ENCODE results near the gene GNA14. TPM values are rescaled to one million over a fixed set of nuclear protein-coding genes. Genes with fewer than 3 reads are reported as not detected.

The GNA14 gene
- total RNA-seq, 2 donors from 2014 or later, result 0.62 to 8.0 TPM

DNA sequence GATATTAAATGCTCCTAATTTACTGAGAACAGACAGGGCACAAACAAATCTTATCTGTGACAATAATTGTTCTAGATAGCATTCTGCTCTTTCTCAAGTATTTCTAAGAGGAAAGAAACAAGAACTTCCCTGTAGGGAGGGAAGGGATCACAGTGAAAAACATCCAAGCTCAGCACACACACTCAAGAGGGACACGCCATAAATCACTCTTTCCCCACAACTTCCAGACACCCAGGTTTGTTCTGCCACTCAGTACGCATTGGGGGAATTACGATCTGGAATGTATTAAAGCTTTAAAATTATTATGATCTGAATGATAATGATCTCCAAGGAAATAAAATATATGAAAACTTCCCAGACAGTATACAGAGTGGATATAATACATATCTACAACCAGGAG lies 221.4 kb downstream of the GNA14 start:
- Mint-ChIP-seq H3K27ac (no peak overlapping the region), H3K4me1 (peaks cover 1% of the 10 kb centered on the region), H3K9me3 (no peaks in the 10 kb centered on the region), H3K36me3 (ENCODE audit: low read depth) (no peaks in the 10 kb centered on the region), H3K4me3 (no peak overlapping the region), H3K27me3 (ENCODE audit: insufficient read depth) (no peaks in the 10 kb centered on the region)
- H3K4me1 ChIP-seq (ENCODE audit: control insufficient read depth, insufficient read depth, low read length), result no peaks in the 10 kb centered on the region
- no peak for DNase-seq
- H3K27ac ChIP-seq (ENCODE audit: low read depth, low read length), result no peak overlapping the region
- no peak overlapping the region for H3K4me3 ChIP-seq (ENCODE audit: low read length)
- H3K27me3 ChIP-seq (ENCODE audit: control insufficient read depth, insufficient read depth, low read length, poor library complexity, severe bottlenecking), result no peaks in the 10 kb centered on the region
- H3K36me3 ChIP-seq (ENCODE audit: control insufficient read depth, insufficient read depth, low read length), result no peaks in the 10 kb centered on the region
- TF ChIP-seq, protein P1, sequence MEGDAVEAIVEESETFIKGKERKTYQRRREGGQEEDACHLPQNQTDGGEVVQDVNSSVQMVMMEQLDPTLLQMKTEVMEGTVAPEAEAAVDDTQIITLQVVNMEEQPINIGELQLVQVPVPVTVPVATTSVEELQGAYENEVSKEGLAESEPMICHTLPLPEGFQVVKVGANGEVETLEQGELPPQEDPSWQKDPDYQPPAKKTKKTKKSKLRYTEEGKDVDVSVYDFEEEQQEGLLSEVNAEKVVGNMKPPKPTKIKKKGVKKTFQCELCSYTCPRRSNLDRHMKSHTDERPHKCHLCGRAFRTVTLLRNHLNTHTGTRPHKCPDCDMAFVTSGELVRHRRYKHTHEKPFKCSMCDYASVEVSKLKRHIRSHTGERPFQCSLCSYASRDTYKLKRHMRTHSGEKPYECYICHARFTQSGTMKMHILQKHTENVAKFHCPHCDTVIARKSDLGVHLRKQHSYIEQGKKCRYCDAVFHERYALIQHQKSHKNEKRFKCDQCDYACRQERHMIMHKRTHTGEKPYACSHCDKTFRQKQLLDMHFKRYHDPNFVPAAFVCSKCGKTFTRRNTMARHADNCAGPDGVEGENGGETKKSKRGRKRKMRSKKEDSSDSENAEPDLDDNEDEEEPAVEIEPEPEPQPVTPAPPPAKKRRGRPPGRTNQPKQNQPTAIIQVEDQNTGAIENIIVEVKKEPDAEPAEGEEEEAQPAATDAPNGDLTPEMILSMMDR (conservative IDR thresholded peaks at IDR 0.05), result no peak
- 84% methylated on average over 2 of the region's 3 CpGs; no CpG with 5 or more reads in 1 of the 2 experiments for whole genome bisulfite sequencing, 2 experiments (ENCODE audit: insufficient coverage in 1 of 2, insufficient read length in 1 of 2)
- H3K9ac ChIP-seq (ENCODE audit: extremely low read depth, low read length, poor library complexity, severe bottlenecking), result no peak overlapping the region
- no peaks in the 10 kb centered on the region for H3K9me3 ChIP-seq (ENCODE audit: control insufficient read depth, low read length)

DNA sequence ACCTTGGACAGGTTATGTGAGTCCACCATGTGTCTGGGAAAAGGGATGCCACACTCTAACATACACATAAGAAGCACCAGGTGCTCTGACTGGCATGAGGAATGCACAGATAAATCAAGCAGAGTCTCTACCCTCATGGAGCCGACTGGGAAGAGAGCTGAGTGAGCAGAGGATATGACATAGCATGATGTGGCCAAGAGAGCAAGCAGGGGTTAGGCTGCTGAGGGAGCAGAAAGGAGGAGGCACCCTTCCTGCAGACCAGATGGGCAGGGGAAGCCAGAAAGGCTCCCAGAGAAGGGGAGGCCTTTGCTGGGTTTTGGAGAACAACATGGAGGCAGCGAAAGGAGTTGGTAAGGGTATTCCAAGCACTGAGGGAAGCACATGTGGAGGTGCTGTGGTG lies 223.1 kb downstream of the GNA14 start:
- DNase-seq, result no peak
- Mint-ChIP-seq H3K4me3 (no peak overlapping the region), H3K36me3 (ENCODE audit: low read depth) (no peaks in the 10 kb centered on the region), H3K4me1 (peaks cover 1% of the 10 kb centered on the region), H3K27ac (no peak overlapping the region), H3K9me3 (no peaks in the 10 kb centered on the region), H3K27me3 (ENCODE audit: insufficient read depth) (no peaks in the 10 kb centered on the region)
- H3K4me3 ChIP-seq (ENCODE audit: low read length), result no peak overlapping the region
- TF ChIP-seq, protein P1 (conservative IDR thresholded peaks at IDR 0.05), result no peak
- H3K9ac ChIP-seq (ENCODE audit: extremely low read depth, low read length, poor library complexity, severe bottlenecking), result no peak overlapping the region
- WGBS, 2 experiments (ENCODE audit: insufficient coverage in 1 of 2, insufficient read length in 1 of 2), result 90 to 93% methylated on average over 2 of the region's 2 CpGs
- no peaks in the 10 kb centered on the region for H3K36me3 ChIP-seq (ENCODE audit: control insufficient read depth, insufficient read depth, low read length)
- no peaks in the 10 kb centered on the region for H3K9me3 ChIP-seq (ENCODE audit: control insufficient read depth, low read length)
- H3K27ac ChIP-seq (ENCODE audit: low read depth, low read length), result no peak overlapping the region
- no peaks in the 10 kb centered on the region for H3K4me1 ChIP-seq (ENCODE audit: control insufficient read depth, insufficient read depth, low read length)
- no peaks in the 10 kb centered on the region for H3K27me3 ChIP-seq (ENCODE audit: control insufficient read depth, insufficient read depth, low read length, poor library complexity, severe bottlenecking)

DNA sequence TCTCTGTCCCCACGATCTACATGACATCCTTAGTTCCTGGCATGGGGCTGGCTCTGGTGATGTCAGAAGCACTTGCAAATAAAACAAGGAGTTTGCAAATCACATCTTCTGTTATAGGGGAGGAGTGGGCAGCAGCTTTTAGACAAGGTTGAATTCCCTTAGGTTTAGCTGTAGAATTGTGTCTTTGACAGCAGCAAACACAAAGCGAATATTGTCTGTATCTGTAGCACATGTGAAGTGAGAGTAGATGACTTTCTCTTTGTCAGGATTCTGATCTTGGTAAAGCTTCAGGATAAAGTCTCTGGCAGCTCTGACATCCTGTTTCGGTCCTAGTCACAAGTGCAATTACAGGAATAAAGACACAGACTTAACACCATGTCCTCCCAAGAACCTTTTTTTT lies 224.3 kb downstream of the GNA14 start:
- Mint-ChIP-seq H3K4me3 (no peak overlapping the region), H3K27ac (no peak overlapping the region), H3K9me3 (no peaks in the 10 kb centered on the region), H3K4me1 (peaks cover 1% of the 10 kb centered on the region), H3K36me3 (ENCODE audit: low read depth) (no peaks in the 10 kb centered on the region), H3K27me3 (ENCODE audit: insufficient read depth) (no peaks in the 10 kb centered on the region)
- no peak overlapping the region for H3K27ac ChIP-seq (ENCODE audit: low read depth, low read length)
- no peaks in the 10 kb centered on the region for H3K36me3 ChIP-seq (ENCODE audit: control insufficient read depth, insufficient read depth, low read length)
- 92 to 95% methylated on average over 2 to 3 of the region's 3 CpGs for WGBS, 2 experiments (ENCODE audit: insufficient coverage in 1 of 2, insufficient read length in 1 of 2)
- no peak overlapping the region for H3K9ac ChIP-seq (ENCODE audit: extremely low read depth, low read length, poor library complexity, severe bottlenecking)
- no peaks in the 10 kb centered on the region for H3K27me3 ChIP-seq (ENCODE audit: control insufficient read depth, insufficient read depth, low read length, poor library complexity, severe bottlenecking)
- H3K4me3 ChIP-seq (ENCODE audit: low read length), result no peak overlapping the region
- TF ChIP-seq, protein P1 (conservative IDR thresholded peaks at IDR 0.05), result no peak
- DNase-seq, result no peak
- H3K4me1 ChIP-seq (ENCODE audit: control insufficient read depth, insufficient read depth, low read length), result no peaks in the 10 kb centered on the region
- no peaks in the 10 kb centered on the region for H3K9me3 ChIP-seq (ENCODE audit: control insufficient read depth, low read length)
